GM12891 (cell line): ENCODE results near the gene MUC12.

Experiments used
- POLR2A ChIP-seq: IDR thresholded peaks from 2 replicates; pipeline ENCODE4 v1.6.1; 2011; ENCODE audit warnings: low read depth, low read length, control low read depth
- POLR2AphosphoS5 ChIP-seq: IDR thresholded peaks from 2 replicates; pipeline ENCODE4 v1.6.1; 2011; ENCODE audit warnings: low read depth, low read length, control low read depth
- POU2F2 ChIP-seq: IDR thresholded peaks from 2 replicates; pipeline ENCODE4 v1.6.1; 2011; ENCODE audit warnings: low read depth, mild to moderate bottlenecking, control low read depth, low read length, moderate library complexity
- SPI1 ChIP-seq: IDR thresholded peaks from 2 replicates; pipeline ENCODE4 v1.6.1; 2011; ENCODE audit warnings: low read depth, low read length, control low read depth
- TAF1 ChIP-seq: IDR thresholded peaks from 2 replicates; pipeline ENCODE4 v1.6.1; 2011; ENCODE audit warnings: low read depth, low read length, control low read depth

- TF ChIP-seq POLR2AphosphoS5 (no peak), POLR2A (no peak), TAF1 (no peak), SPI1 (no peak), POU2F2 (no peak)
These were observed 99.0 kb downstream of the MUC12 start for GRCh38 chr7:101068401-101068800.
